GM23248 (cell line): ENCODE data around the gene FOXL3. TPM values are rescaled to one million over a fixed set of nuclear protein-coding genes. Genes with fewer than 3 reads are reported as not detected.

Experiments
- DNase-seq: peaks from one replicate; pipeline ENCODE4 v3.0.0-alpha.2; 2015
- H2AFZ ChIP-seq: fragments of 200-600 bp; sonication (generic); 2 replicates; pipeline ENCODE4 v1.6.1; 2016; ENCODE audit warnings: antibody characterized with exemption
- H3F3A ChIP-seq: fragments of 200-600 bp; sonication (generic); 2 replicates; pipeline ENCODE4 v1.6.1; 2016; ENCODE audit warnings: mild to moderate bottlenecking, antibody characterized with exemption, mixed run types; ENCODE audit not compliant: insufficient read depth
- H3K27ac ChIP-seq: fragments of 200-600 bp; sonication (generic); 2 replicates; pipeline ENCODE4 v1.5.1; 2016; ENCODE audit warnings: mild to moderate bottlenecking
- H3K27me3 ChIP-seq: fragments of 200-600 bp; sonication (generic); replicated peaks from 2 replicates; pipeline ENCODE4 v1.6.1; 2016; ENCODE audit warnings: mild to moderate bottlenecking; ENCODE audit not compliant: insufficient read depth
- H3K36me3 ChIP-seq: fragments of 200-600 bp; sonication (generic); 2 replicates; pipeline ENCODE4 v1.6.1; 2016; ENCODE audit warnings: low read depth, mild to moderate bottlenecking
- H3K4me1 ChIP-seq: fragments of 200-600 bp; sonication (generic); 2 replicates; pipeline ENCODE4 v1.6.1; 2016; ENCODE audit warnings: mild to moderate bottlenecking; ENCODE audit not compliant: insufficient read depth
- H3K4me2 ChIP-seq: fragments of 200-600 bp; sonication (generic); one replicate; pipeline ENCODE4 v1.6.1; 2016; ENCODE audit warnings: mild to moderate bottlenecking; ENCODE audit not compliant: unreplicated experiment
- H3K4me3 ChIP-seq: fragments of 200-600 bp; sonication (generic); 2 replicates; pipeline ENCODE4 v1.5.1; 2016; ENCODE audit warnings: mild to moderate bottlenecking
- H3K79me2 ChIP-seq: fragments of 200-600 bp; sonication (generic); 2 replicates; pipeline ENCODE4 v1.6.1; 2016; ENCODE audit warnings: mild to moderate bottlenecking; ENCODE audit not compliant: insufficient read depth
- H3K9ac ChIP-seq: fragments of 200-600 bp; sonication (generic); 2 replicates; pipeline ENCODE4 v1.6.1; 2016; ENCODE audit warnings: mild to moderate bottlenecking
- H3K9me2 ChIP-seq: fragments of 200-600 bp; sonication (generic); 2 replicates; pipeline ENCODE4 v1.6.1; 2016; ENCODE audit warnings: mixed run types, mild to moderate bottlenecking, moderate library complexity; ENCODE audit not compliant: insufficient read depth
- H3K9me3 ChIP-seq: fragments of 200-600 bp; sonication (generic); one replicate; pipeline ENCODE4 v1.6.1; 2017; ENCODE audit warnings: low read depth
- H4K20me1 ChIP-seq: fragments of 200-600 bp; sonication (generic); 2 replicates; pipeline ENCODE4 v1.6.0; 2016; ENCODE audit not compliant: insufficient read depth
- EZH2 ChIP-seq: fragments of 200-600 bp; sonication (generic); IDR thresholded peaks from 2 replicates; pipeline ENCODE4 v1.6.1; 2018; ENCODE audit warnings: antibody characterized with exemption, mild to moderate bottlenecking; ENCODE audit not compliant: insufficient read depth, poor library complexity, severe bottlenecking
- EZH2phosphoT487 ChIP-seq: fragments of 200-600 bp; sonication (generic); IDR thresholded peaks from 2 replicates; pipeline ENCODE4 v1.6.1; 2018; ENCODE audit warnings: antibody characterized with exemption, moderate library complexity, mild to moderate bottlenecking, low read depth; ENCODE audit not compliant: insufficient read depth
- WGBS, 2 experiments: methylation state at CpG; one replicate each; pipeline ENCODE4 v1.1.6; 2015 to 2017; ENCODE audit warnings: low lambda C conversion rate in 2 of 2, low coverage in 1 of 2; ENCODE audit errors: missing lambda C conversion rate in 2 of 2; 5-methylcytosine and 5-hydroxymethylcytosine counted together
- in situ Hi-C: fragments of 300-500 bp; cut with MboI; formaldehyde crosslinking; loops from 2 replicates; pipeline ENCODE4 v1.15.0; 2020
- polyA plus RNA-seq: library from polyadenylated mRNA; unstranded; fragments of >200 nt; fragmentation: Nextera tagmentation; extraction: Ambion mirVana; gene quantifications from 2 replicates; pipeline ENCODE4 v1.2.1, GENCODE V29; 2016
- total RNA-seq: library from RNA; depleted of rRNA; stranded (reverse); fragments of >200 nt; shearing (Covaris generic); gene quantifications from 2 replicates; pipeline ENCODE4 v1.2.3, GENCODE V29; 2014

FOXL3 gene
- total and polyA plus RNA-seq, 2 experiments from 2014 or later: not detected

- Histone ChIP-seq H3K79me2 (no peaks in the 10 kb centered on the region), H3K27ac (no peak overlapping the region), H3F3A (no peaks in the 10 kb centered on the region), H3K9me3 (no peaks in the 10 kb centered on the region), H3K4me3 (no peak overlapping the region), H4K20me1 (no peaks in the 10 kb centered on the region), H3K4me1 (no peaks in the 10 kb centered on the region), H2AFZ (no peak overlapping the region), H3K9ac (no peak overlapping the region), H3K36me3 (peaks cover 35% of the 10 kb centered on the region; the same call in 1 of the 2 replicates), H3K9me2 (no peaks in the 10 kb centered on the region), H3K27me3 (no peaks in the 10 kb centered on the region), H3K4me2 (no peak overlapping the region)
- 95% methylated on average over 20 of the region's 20 CpGs for WGBS, 2 experiments
- TF ChIP-seq EZH2: no peak
- no peak for TF ChIP-seq EZH2phosphoT487
- no peak for DNase-seq
- in situ Hi-C loops: no loop called here
Measured at GRCh38 chr7:251005-251404, 39.0 kb upstream of the FOXL3 start.

GRCh38 chr7:251446-252175, 38.4 kb upstream of the FOXL3 start:
- H3K27ac ChIP-seq: no peak overlapping the region
- H3K9me2 ChIP-seq: no peaks in the 10 kb centered on the region
- no peak overlapping the region for H2AFZ ChIP-seq
- no peak overlapping the region for H3K4me2 ChIP-seq
- H3K9ac ChIP-seq: no peak overlapping the region
- H3K4me1 ChIP-seq: no peaks in the 10 kb centered on the region
- H3K79me2 ChIP-seq: no peaks in the 10 kb centered on the region
- DNase-seq: no peak
- H3F3A ChIP-seq: no peaks in the 10 kb centered on the region
- no peaks in the 10 kb centered on the region for H3K9me3 ChIP-seq
- WGBS, 2 experiments: 96 to 97% methylated on average over 21 of the region's 21 CpGs
- H3K27me3 ChIP-seq: no peaks in the 10 kb centered on the region
- in situ Hi-C loops: no loop called here
- peaks cover 35% of the 10 kb centered on the region; the same call in 1 of the 2 replicates for H3K36me3 ChIP-seq
- H3K4me3 ChIP-seq: no peak overlapping the region
- no peaks in the 10 kb centered on the region for H4K20me1 ChIP-seq
- TF ChIP-seq EZH2: no peak
- no peak for TF ChIP-seq EZH2phosphoT487

- no peak overlapping the region for H3K4me3 ChIP-seq
- H3K9me3 ChIP-seq: no peaks in the 10 kb centered on the region
- no peak overlapping the region for H2AFZ ChIP-seq
- WGBS, 2 experiments: 93 to 95% methylated on average over 20 to 22 of the region's 29 CpGs
- no peak overlapping the region for H3K27ac ChIP-seq
- in situ Hi-C loops: no loop called here
- H3K79me2 ChIP-seq: no peaks in the 10 kb centered on the region
- H3K27me3 ChIP-seq: no peaks in the 10 kb centered on the region
- no peaks in the 10 kb centered on the region for H3F3A ChIP-seq
- TF ChIP-seq EZH2: no peak
- TF ChIP-seq EZH2phosphoT487: no peak
- no peak overlapping the region for H3K9ac ChIP-seq
- no peaks in the 10 kb centered on the region for H3K9me2 ChIP-seq
- no peak overlapping the region for H3K4me2 ChIP-seq
- DNase-seq: no peak
- no peaks in the 10 kb centered on the region for H4K20me1 ChIP-seq
- peaks cover 35% of the 10 kb centered on the region; the same call in 1 of the 2 replicates for H3K36me3 ChIP-seq
- H3K4me1 ChIP-seq: no peaks in the 10 kb centered on the region
Measured at GRCh38 chr7:252216-252965, 37.6 kb upstream of the FOXL3 start.

GRCh38 chr7:252981-253380, 37.0 kb upstream of the FOXL3 start:
- no peak overlapping the region for H3K4me3 ChIP-seq
- H4K20me1 ChIP-seq: no peaks in the 10 kb centered on the region
- DNase-seq: no peak
- no peak overlapping the region for H3K4me2 ChIP-seq
- no peak overlapping the region for H3K27ac ChIP-seq
- H3K9ac ChIP-seq: no peak overlapping the region
- TF ChIP-seq EZH2: no peak
- no peak for TF ChIP-seq EZH2phosphoT487
- no peaks in the 10 kb centered on the region for H3K27me3 ChIP-seq
- in situ Hi-C loops: no loop called here
- WGBS, 2 experiments: 97 to 98% methylated on average over 20 to 22 of the region's 22 CpGs
- no peaks in the 10 kb centered on the region for H3K9me3 ChIP-seq
- H3K4me1 ChIP-seq: no peaks in the 10 kb centered on the region
- no peak overlapping the region for H2AFZ ChIP-seq
- peaks cover 35% of the 10 kb centered on the region; the same call in 1 of the 2 replicates for H3K36me3 ChIP-seq
- no peaks in the 10 kb centered on the region for H3K9me2 ChIP-seq
- no peaks in the 10 kb centered on the region for H3F3A ChIP-seq
- no peaks in the 10 kb centered on the region for H3K79me2 ChIP-seq
